ENCODE data around the gene KSR1.

DNA sequence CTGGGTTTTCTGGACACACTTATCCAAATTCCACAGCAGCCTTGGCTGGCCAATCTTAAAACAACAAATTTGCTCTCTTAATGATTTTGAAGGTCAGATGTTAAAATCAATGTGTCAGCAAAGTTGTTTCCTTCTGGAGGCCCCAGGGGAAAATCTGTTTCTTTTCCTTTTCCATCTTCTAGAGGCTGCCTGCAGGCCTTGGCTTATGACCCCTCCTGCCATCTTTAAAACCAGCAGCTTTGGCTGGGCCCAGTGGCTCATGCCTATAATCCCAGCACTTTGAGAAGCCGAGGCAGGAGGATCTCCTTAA lies 177.7 kb downstream of the KSR1 start:
- TF ChIP-seq POLR2A (IDR thresholded peaks at IDR 0.05) (no peak), CTCF (IDR thresholded peaks at IDR 0.05) (no peak), POLR2AphosphoS5 (IDR thresholded peaks at IDR 0.05) (no peak)

Data from breast epithelium (tissue), 3 donors.